ENCODE results near the gene DPEP2.
"Not testable (repeated sequence)": the region's sequence is repeated elsewhere in the genome, so short reads cannot be mapped to it uniquely, and the experiment has no call there.

Gene DPEP2

GRCh38 chr16:67998779-67999688, at the start of gene DPEP2:
DPEP2 (minus strand) TSS chr16:67999484; CDS start chr16:67993212, 6,272 bp downstream.
- not testable (repeated sequence) for DNase-seq (ENCODE audit: low read depth)

GRCh38 chr16:68047987-68048386, 48.7 kb upstream of the DPEP2 start:
- DNase-seq (ENCODE audit: low read depth) = no peak

GRCh38 chr16:68046106-68046505, 46.8 kb upstream of the DPEP2 start:
- DNase-seq (ENCODE audit: low read depth) = no peak

GRCh38 chr16:68041783-68042182, 42.5 kb upstream of the DPEP2 start:
- DNase-seq (ENCODE audit: low read depth) = no peak

- DNase-seq (ENCODE audit: low read depth) = peak; percentile 82
Observed at GRCh38 chr16:68040506-68041288, 41.4 kb upstream of the DPEP2 start.

- no peak for DNase-seq (ENCODE audit: low read depth)
Observed at GRCh38 chr16:68037841-68038597, 38.7 kb upstream of the DPEP2 start.

- no peak for DNase-seq (ENCODE audit: low read depth)
Observed at GRCh38 chr16:68035227-68035626, 35.9 kb upstream of the DPEP2 start.

- DNase-seq (ENCODE audit: low read depth) = no peak
Observed at GRCh38 chr16:68033101-68033500, 33.8 kb upstream of the DPEP2 start.

GRCh38 chr16:68031951-68032350, 32.7 kb upstream of the DPEP2 start:
- no peak for DNase-seq (ENCODE audit: low read depth)

- not testable (repeated sequence) for DNase-seq (ENCODE audit: low read depth)
Observed at GRCh38 chr16:68030108-68030507, 30.8 kb upstream of the DPEP2 start.

GRCh38 chr16:68028996-68029395, 29.7 kb upstream of the DPEP2 start:
- DNase-seq (ENCODE audit: low read depth) = no peak

- DNase-seq (ENCODE audit: low read depth) = peak; percentile 90
Observed at GRCh38 chr16:68022728-68023537, 23.6 kb upstream of the DPEP2 start, which contains the start of the genes DDX28 and DUS2. DDX28 (minus strand) TSS chr16:68023232; CDS start chr16:68023202, 30 bp downstream. DUS2 (plus strand) TSS chr16:68023284; CDS start chr16:68038024, 14,740 bp downstream.

GRCh38 chr16:68022278-68022727, 23.0 kb upstream of the DPEP2 start:
- no peak for DNase-seq (ENCODE audit: low read depth)

GRCh38 chr16:68021490-68021889, 22.2 kb upstream of the DPEP2 start:
- DNase-seq (ENCODE audit: low read depth) = no peak

- no peak for DNase-seq (ENCODE audit: low read depth)
Observed at GRCh38 chr16:68019167-68019680, 19.9 kb upstream of the DPEP2 start.

GRCh38 chr16:68015681-68016080, 16.4 kb upstream of the DPEP2 start, which contains the start of gene DPEP2NB:
DPEP2NB (minus strand) TSS chr16:68015911; CDS start chr16:68015770, 141 bp downstream.
- DNase-seq (ENCODE audit: low read depth) = no peak

- no peak for DNase-seq (ENCODE audit: low read depth)
Observed at GRCh38 chr16:68013440-68013839, 14.2 kb upstream of the DPEP2 start.

GRCh38 chr16:68009872-68010271, 10.6 kb upstream of the DPEP2 start:
- DNase-seq (ENCODE audit: low read depth) = not testable (repeated sequence)

- no peak for DNase-seq (ENCODE audit: low read depth)
Observed at GRCh38 chr16:68009157-68009735, 10.0 kb upstream of the DPEP2 start.

- DNase-seq (ENCODE audit: low read depth) = no peak
Observed at GRCh38 chr16:68005786-68006286, 6.6 kb upstream of the DPEP2 start.
